Superior temporal gyrus (tissue), 1 donor: Measurements from ENCODE around the gene LSM5.

Experiments used
- DNase-seq: peaks from one replicate; pipeline ENCODE4 v3.0.0-alpha.2; 2016; ENCODE audit errors: extremely low spot score

Gene LSM5

GRCh38 chr7:32462451-32462850 is 27.7 kb downstream of the LSM5 start:
- no peak for DNase-seq

- DNase-seq: no peak
Observed at GRCh38 chr7:32461484-32461883, 28.7 kb downstream of the LSM5 start.

GRCh38 chr7:32459788-32460187 is 30.4 kb downstream of the LSM5 start:
- DNase-seq: no peak

- no peak for DNase-seq
Observed at GRCh38 chr7:32458025-32458424, 32.2 kb downstream of the LSM5 start.

GRCh38 chr7:32453341-32454011 is 36.7 kb downstream of the LSM5 start:
- no peak for DNase-seq

- DNase-seq: no peak
Observed at GRCh38 chr7:32447218-32447617, 43.0 kb downstream of the LSM5 start.

- peak; percentile 29 for DNase-seq
Observed at GRCh38 chr7:32436146-32436928, 53.8 kb downstream of the LSM5 start.
